BJ (cell line): Measurements from ENCODE around the gene BRINP3. TPM values are rescaled to one million over a fixed set of nuclear protein-coding genes. Genes with fewer than 3 reads are reported as not detected.

Experiments
- CTCF ChIA-PET: fragments of 350-600 bp; formaldehyde crosslinking; extraction: SDS; loops from one replicate; lab custom pipeline; 2021; ENCODE audit warnings: antibody characterized with exemption, inconsistent platforms; lab: Yijun Ruan, JAX
- POLR2A ChIA-PET: fragments of 300-600 bp; sonication (Branson Sonifier 250); formaldehyde crosslinking; extraction: SDS; loops from one replicate; lab custom pipeline; 2021; ENCODE audit warnings: antibody characterized with exemption; lab: Charles Lee
- DNase-seq: peaks from one replicate; pipeline ENCODE4 v3.0.0-alpha.2; 2011; ENCODE audit warnings: low read depth
- H3K27me3 ChIP-seq: 2 replicates; pipeline ENCODE4 v1.6.0; 2011; ENCODE audit warnings: low read length; ENCODE audit not compliant: control insufficient read depth, insufficient read depth
- H3K36me3 ChIP-seq: 2 replicates; pipeline ENCODE4 v1.5.1; 2011; ENCODE audit warnings: low read length; ENCODE audit not compliant: control insufficient read depth, insufficient read depth
- H3K4me3 ChIP-seq: 2 replicates; pipeline ENCODE4 v1.5.1; 2011; ENCODE audit warnings: low read depth, mild to moderate bottlenecking, control low read depth, low read length
- polyA plus RNA-seq: library from polyadenylated mRNA; depleted of rRNA; stranded (reverse); fragments of >200 nt; gene quantifications from 2 replicates; pipeline ENCODE4 v1.2.3, GENCODE V29; 2011
- TF ChIP-seq, protein P1 (sequence below): IDR thresholded peaks from 2 replicates; pipeline ENCODE4 v1.5.1; 2011; ENCODE audit warnings: low read depth, mild to moderate bottlenecking, control low read depth, inconsistent platforms, low read length, moderate library complexity; ENCODE audit not compliant: insufficient read depth

BRINP3 gene
- polyA plus RNA-seq, 1 experiment: not detected

DNA sequence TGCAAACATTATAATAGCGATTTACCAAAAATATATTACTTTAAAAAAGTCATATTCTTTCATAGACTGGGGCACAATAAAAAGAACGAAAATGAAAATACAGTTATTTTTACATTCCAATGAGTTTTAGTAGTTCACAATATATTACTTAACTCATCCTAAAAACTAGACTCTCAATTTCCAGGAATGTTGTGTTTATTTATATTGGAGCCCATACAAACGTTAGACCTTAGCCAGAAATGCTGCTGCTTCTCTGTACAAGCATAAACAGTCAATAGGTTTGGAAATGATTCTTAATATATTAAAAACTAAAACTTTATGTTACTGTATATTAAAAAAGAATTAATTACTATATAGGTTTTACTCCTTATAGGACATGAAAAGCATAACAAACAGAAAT is 302.3 kb downstream of the BRINP3 start:
- Histone ChIP-seq H3K27me3 (no peaks in the 10 kb centered on the region), H3K36me3 (no peaks in the 10 kb centered on the region), H3K4me3 (no peak overlapping the region)
- ChIA-PET POLR2A (no interaction called here), CTCF (no interaction called here)
- TF ChIP-seq, protein P1, sequence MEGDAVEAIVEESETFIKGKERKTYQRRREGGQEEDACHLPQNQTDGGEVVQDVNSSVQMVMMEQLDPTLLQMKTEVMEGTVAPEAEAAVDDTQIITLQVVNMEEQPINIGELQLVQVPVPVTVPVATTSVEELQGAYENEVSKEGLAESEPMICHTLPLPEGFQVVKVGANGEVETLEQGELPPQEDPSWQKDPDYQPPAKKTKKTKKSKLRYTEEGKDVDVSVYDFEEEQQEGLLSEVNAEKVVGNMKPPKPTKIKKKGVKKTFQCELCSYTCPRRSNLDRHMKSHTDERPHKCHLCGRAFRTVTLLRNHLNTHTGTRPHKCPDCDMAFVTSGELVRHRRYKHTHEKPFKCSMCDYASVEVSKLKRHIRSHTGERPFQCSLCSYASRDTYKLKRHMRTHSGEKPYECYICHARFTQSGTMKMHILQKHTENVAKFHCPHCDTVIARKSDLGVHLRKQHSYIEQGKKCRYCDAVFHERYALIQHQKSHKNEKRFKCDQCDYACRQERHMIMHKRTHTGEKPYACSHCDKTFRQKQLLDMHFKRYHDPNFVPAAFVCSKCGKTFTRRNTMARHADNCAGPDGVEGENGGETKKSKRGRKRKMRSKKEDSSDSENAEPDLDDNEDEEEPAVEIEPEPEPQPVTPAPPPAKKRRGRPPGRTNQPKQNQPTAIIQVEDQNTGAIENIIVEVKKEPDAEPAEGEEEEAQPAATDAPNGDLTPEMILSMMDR: no peak
- no peak for DNase-seq

DNA sequence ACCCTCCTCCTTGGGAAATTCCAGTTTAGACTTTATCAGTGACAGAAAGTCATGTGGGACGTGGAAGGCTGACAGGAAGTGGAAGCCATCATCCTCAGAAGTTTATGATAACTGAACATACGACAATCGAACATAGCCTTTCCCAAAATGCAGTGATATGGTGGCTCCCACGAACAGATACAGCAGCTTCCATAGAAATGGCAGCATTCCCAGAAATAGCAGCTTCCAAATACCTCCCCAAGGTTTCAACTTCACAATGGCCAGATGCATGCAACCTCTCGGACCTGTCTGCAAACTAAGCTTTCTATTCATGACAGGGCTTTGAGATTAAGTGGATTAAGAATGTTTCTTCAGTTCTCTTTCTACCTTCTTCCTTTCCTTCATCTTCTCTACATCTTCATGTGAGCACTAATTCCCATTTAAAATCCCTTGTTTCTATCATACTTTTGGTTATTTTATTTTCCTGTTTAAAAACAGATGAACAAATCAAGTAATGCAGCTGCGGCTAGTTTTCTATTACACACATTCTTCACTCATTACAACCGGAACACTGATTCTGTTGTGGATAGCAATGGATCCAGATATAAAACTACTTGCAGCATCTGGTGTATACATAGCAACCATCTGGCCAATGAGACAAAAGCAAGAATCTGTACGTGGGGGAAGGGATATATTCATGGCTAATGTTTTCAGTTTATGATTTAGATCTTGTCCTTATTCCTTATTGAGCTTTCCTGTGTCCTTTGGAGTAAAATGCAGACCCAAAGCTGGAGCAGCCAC is 304.8 kb downstream of the BRINP3 start:
- DNase-seq: no peak
- CTCF ChIA-PET: no interaction called here
- TF ChIP-seq, protein P1: no peak
- no peak overlapping the region for H3K4me3 ChIP-seq
- POLR2A ChIA-PET: no interaction called here
- H3K36me3 ChIP-seq: no peaks in the 10 kb centered on the region
- no peaks in the 10 kb centered on the region for H3K27me3 ChIP-seq

DNA sequence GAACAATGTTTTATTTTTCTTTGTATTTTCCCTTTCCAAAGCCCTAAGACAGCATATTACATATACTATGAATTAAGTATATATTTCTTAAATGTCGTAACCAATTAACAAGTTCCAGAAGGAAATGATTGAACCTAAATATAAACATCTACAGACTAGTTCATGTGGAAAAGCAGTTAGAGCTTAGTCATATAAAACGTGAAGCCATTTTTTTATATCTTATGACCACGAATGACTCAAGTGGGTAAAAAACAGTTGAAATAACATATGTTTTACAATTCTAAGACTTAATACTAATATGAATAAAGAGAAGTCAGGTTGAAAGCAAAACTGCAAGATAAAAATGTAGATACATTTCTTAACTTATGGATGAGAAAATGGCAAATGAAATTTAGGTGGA is 307.3 kb downstream of the BRINP3 start:
- H3K36me3 ChIP-seq: no peaks in the 10 kb centered on the region
- DNase-seq: no peak
- ChIA-PET POLR2A (no interaction called here), CTCF (no interaction called here)
- no peak overlapping the region for H3K4me3 ChIP-seq
- TF ChIP-seq, protein P1: no peak
- no peaks in the 10 kb centered on the region for H3K27me3 ChIP-seq

DNA sequence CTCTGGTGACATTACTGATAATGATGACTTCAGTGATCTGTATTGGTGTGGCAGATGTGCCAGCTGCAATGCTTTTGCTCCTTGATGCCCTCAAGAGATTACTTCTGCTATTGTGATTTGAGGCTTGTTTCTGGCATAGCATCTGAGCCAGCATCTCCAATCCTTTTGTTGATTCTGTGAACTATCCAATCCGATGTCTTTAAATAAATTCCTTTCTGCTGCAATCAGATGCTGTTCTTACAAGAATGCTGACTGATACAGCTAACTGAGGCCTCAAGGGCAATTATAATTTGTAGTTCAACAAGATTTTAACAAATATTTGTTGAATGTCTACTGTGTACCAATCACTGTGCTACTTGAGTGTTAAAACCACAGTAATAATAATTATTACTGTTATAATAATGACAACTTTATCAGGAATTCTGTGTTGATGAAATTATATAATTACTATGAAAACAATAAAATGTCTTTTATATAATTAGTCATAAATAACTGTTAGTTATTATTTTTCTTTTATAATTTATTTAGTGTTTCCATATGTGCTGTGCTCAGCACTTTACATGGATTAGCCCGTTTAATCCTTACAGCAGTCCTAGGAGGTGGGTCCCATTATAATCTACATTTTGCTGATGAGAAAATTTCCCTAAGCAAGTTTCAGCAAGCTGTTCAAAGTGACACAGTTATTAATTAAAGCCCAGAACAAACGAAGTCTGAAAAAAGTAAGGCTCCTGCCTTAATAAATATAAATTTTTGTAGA is 308.2 kb downstream of the BRINP3 start:
- Histone ChIP-seq H3K36me3 (no peaks in the 10 kb centered on the region), H3K27me3 (no peaks in the 10 kb centered on the region), H3K4me3 (no peak overlapping the region)
- TF ChIP-seq, protein P1: no peak
- no peak for DNase-seq
- POLR2A ChIA-PET: no interaction called here
- CTCF ChIA-PET: no interaction called here

DNA sequence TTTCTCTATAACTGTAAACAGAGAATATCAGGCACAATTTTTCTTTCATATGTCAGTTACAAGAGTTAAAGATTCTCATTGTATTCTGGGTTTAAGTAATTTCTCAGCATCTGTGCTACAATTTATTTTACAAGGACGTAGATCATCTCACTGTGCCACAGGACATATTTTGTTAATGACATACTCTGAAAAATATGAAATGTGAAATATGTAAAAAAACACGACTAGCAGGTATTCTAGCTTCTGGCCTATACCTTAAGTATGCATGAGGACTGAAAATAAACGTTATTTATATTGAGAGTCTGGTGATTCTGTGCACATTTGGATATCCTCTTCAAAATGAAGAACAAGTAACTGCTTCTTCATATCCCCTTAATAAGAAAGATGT is 308.8 kb downstream of the BRINP3 start:
- no peak for DNase-seq
- CTCF ChIA-PET: no interaction called here
- Histone ChIP-seq H3K36me3 (no peaks in the 10 kb centered on the region), H3K4me3 (no peak overlapping the region), H3K27me3 (no peaks in the 10 kb centered on the region)
- POLR2A ChIA-PET: no interaction called here
- TF ChIP-seq, protein P1: no peak
